Measurements from ENCODE around the gene FBXL20. TPM values are rescaled to one million over a fixed set of nuclear protein-coding genes. Genes with fewer than 3 reads are reported as not detected.
"Not testable (repeated sequence)": the region's sequence is repeated elsewhere in the genome, so short reads cannot be mapped to it uniquely, and the experiment has no call there.

FBXL20 gene
- total RNA-seq, 6 experiments from 2014 or later: 6.0 to 9.8 (median 8.5) TPM

DNA sequence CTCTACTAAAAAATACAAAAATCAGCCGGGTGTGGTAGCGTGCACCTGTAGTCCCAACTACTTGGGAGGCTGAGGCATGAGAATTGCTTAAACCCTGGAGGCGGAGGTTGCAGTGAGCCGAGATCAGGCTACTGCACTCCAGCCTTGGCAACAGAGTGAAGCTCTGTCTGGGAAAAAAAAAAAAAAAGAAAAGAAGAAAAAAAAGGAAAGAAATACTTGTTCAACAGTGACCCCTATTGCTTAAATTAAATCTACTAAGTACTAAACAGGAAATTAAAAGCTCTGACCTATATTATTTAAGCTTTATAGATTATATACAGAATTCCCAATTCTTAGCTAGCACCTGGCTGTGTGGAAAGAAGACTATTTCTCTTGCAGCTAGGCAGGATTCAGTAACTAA is 48.9 kb downstream of the FBXL20 start:
- TF ChIP-seq POLR2A (IDR thresholded peaks at IDR 0.05): no peak
- TF ChIP-seq, protein P1, sequence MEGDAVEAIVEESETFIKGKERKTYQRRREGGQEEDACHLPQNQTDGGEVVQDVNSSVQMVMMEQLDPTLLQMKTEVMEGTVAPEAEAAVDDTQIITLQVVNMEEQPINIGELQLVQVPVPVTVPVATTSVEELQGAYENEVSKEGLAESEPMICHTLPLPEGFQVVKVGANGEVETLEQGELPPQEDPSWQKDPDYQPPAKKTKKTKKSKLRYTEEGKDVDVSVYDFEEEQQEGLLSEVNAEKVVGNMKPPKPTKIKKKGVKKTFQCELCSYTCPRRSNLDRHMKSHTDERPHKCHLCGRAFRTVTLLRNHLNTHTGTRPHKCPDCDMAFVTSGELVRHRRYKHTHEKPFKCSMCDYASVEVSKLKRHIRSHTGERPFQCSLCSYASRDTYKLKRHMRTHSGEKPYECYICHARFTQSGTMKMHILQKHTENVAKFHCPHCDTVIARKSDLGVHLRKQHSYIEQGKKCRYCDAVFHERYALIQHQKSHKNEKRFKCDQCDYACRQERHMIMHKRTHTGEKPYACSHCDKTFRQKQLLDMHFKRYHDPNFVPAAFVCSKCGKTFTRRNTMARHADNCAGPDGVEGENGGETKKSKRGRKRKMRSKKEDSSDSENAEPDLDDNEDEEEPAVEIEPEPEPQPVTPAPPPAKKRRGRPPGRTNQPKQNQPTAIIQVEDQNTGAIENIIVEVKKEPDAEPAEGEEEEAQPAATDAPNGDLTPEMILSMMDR (IDR thresholded peaks at IDR 0.05): peak in 3 of 4 donors; percentile 15 to 20 (median 17)
- Histone ChIP-seq H3K4me1 (peaks cover 0 to 14% (median 0%) of the 10 kb centered on the region in 4 donors), H3K36me3 (no peaks in the 10 kb centered on the region), H3K4me3 (no peak overlapping the region), H3K9me3 (no peaks in the 10 kb centered on the region), H3K27me3 (no peaks in the 10 kb centered on the region), H3K27ac (no peak overlapping the region)
- ATAC-seq (peak in 2 of 4 donors; percentile 38 to 64), DNase-seq (no peak)
- 59% methylated on average over 4 of the region's 4 CpGs for WGBS (ENCODE audit: insufficient coverage, low coverage, low lambda C conversion rate, missing lambda C conversion rate)
- intact Hi-C loops (cut with DNase I): no loop called here

DNA sequence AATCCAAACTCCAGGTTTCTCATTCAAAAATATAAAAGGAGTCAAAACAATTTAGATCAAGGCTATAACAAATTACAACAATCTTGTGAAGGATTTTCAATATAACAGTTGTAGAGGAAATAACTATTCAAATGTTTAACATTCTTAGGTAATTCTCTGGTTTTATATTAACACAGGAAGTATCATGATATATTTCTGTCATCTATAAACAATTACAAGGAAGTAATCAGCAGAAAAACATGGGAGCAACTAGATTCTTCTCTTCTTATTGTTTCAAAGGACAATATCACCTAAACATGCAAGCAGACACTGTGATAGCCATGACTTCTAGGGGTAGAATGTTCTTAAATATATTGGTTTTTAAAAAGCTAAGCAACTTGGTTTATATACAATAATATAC is 49.9 kb downstream of the FBXL20 start:
- DNase-seq (no peak), ATAC-seq (peak in 1 of 4 donors; percentile 72)
- H3K9me3 ChIP-seq: no peaks in the 10 kb centered on the region
- no peak for TF ChIP-seq POLR2A (IDR thresholded peaks at IDR 0.05)
- TF ChIP-seq, protein P1 (IDR thresholded peaks at IDR 0.05): no peak
- H3K4me1 ChIP-seq: peaks cover 0 to 12% (median 0%) of the 10 kb centered on the region in 4 donors
- H3K4me3 ChIP-seq: no peak overlapping the region
- intact Hi-C loops (cut with DNase I): no loop called here
- H3K27me3 ChIP-seq: no peaks in the 10 kb centered on the region
- no peaks in the 10 kb centered on the region for H3K36me3 ChIP-seq
- no peak overlapping the region for H3K27ac ChIP-seq

DNA sequence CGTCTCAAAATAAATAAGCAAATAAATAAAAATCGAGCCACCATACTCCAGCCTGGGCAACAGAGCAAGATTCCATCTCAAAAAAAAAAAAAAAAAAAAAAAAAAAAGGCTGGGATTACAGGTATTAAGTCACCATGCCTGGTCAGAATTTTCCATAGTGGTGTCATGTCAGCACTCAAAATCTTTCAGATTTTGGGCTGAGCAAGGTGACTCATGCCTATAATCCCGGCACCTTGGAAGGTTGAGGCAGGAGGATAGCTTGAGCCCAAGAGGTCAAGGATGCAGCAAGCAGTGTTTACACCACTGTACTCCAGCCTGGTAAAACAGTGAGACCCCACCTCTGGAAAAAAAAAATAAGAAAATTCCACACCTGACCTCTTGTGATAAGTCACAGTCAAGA is 52.2 kb downstream of the FBXL20 start:
- no peaks in the 10 kb centered on the region for H3K27me3 ChIP-seq
- peaks cover 0 to 12% (median 0%) of the 10 kb centered on the region in 4 donors for H3K4me1 ChIP-seq
- intact Hi-C loops (cut with DNase I): no loop called here
- DNase-seq (no peak), ATAC-seq (no peak)
- no peak overlapping the region for H3K27ac ChIP-seq
- no peaks in the 10 kb centered on the region for H3K36me3 ChIP-seq
- H3K4me3 ChIP-seq: no peak overlapping the region
- 84% methylated on average over 3 of the region's 3 CpGs for WGBS (ENCODE audit: insufficient coverage, low coverage, low lambda C conversion rate, missing lambda C conversion rate)
- H3K9me3 ChIP-seq: no peaks in the 10 kb centered on the region
- TF ChIP-seq, protein P1 (IDR thresholded peaks at IDR 0.05): no peak
- TF ChIP-seq POLR2A (IDR thresholded peaks at IDR 0.05): no peak

DNA sequence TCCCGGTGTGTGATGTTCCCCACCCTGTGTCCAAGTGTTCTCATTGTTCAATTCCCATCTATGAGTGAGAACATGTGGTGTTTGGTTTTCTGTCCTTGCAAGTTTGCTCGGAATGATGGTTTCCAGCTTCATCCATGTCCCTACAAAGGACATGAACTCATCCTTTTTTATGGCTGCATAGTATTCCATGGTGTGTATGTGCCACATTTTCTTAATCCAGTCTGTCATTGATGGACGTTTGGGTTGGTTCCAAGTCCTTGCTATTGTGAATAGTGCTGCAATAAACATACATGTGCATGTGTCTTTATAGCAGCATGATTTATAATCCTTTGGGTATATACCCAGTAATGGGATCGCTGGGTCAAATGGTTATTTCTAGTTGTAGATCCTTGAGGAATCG is 54.6 kb downstream of the FBXL20 start:
- DNase-seq; intact Hi-C loops (cut with DNase I): not testable (repeated sequence)
- WGBS (ENCODE audit: insufficient coverage, low coverage, low lambda C conversion rate, missing lambda C conversion rate): 90% methylated on average over 5 of the region's 5 CpGs

DNA sequence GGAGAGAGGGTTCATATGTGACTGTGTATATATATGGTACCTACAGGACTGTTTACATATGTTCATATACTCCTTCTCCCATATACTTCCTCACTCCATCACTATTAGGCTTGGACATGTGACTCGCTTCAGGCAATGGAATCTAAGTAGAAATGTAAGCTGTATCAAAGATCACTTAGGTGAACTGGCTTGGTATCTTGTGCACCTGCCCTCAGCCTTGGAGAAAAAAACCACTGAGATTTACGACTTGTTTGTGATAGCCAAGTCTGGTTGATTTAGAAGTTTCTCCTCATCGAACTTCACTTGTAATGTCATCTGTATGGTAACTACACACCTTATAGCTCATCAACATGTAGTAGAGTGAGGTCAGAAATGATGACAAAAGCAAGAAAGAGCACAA is 59.9 kb downstream of the FBXL20 start:
- H3K9me3 ChIP-seq: no peaks in the 10 kb centered on the region
- H3K27ac ChIP-seq: no peak overlapping the region
- no peaks in the 10 kb centered on the region for H3K27me3 ChIP-seq
- intact Hi-C loops (cut with DNase I): no loop called here
- H3K36me3 ChIP-seq: no peaks in the 10 kb centered on the region
- TF ChIP-seq, protein P1 (IDR thresholded peaks at IDR 0.05): no peak
- no peak for TF ChIP-seq POLR2A (IDR thresholded peaks at IDR 0.05)
- 100% methylated on average over 3 of the region's 3 CpGs for WGBS (ENCODE audit: insufficient coverage, low coverage, low lambda C conversion rate, missing lambda C conversion rate)
- no peak overlapping the region for H3K4me3 ChIP-seq
- ATAC-seq: no peak
- DNase-seq: no peak
- H3K4me1 ChIP-seq: no peaks in the 10 kb centered on the region

More for the DNA sequence above, 54.6 kb downstream of the FBXL20 start:
- H3K4me1 ChIP-seq, H3K9me3 ChIP-seq, H3K4me3 ChIP-seq, H3K27me3 ChIP-seq, H3K36me3 ChIP-seq, ATAC-seq, H3K27ac ChIP-seq: not testable (repeated sequence)
